ENCODE data around the gene NRP2.

NRP2 gene

GRCh38 chr2:205712508-205712907, 30.2 kb downstream of the NRP2 start:
- DNase-seq (ENCODE audit: low spot score), result peak; percentile 8

- no peak for DNase-seq (ENCODE audit: low spot score)
These were observed 30.8 kb downstream of the NRP2 start for GRCh38 chr2:205713086-205713485.

- DNase-seq (ENCODE audit: low spot score), result no peak
These were observed 31.9 kb downstream of the NRP2 start for GRCh38 chr2:205714058-205714776.

GRCh38 chr2:205714789-205715720, 32.8 kb downstream of the NRP2 start:
- DNase-seq (ENCODE audit: low spot score), result no peak

- no peak for DNase-seq (ENCODE audit: low spot score)
These were observed 33.7 kb downstream of the NRP2 start for GRCh38 chr2:205715831-205716525.

- DNase-seq (ENCODE audit: low spot score), result no peak
These were observed 35.0 kb downstream of the NRP2 start for GRCh38 chr2:205717175-205717846.

GRCh38 chr2:205717999-205718398, 35.7 kb downstream of the NRP2 start:
- no peak for DNase-seq (ENCODE audit: low spot score)

GRCh38 chr2:205719847-205720246, 37.5 kb downstream of the NRP2 start:
- no peak for DNase-seq (ENCODE audit: low spot score)

GRCh38 chr2:205720451-205720902, 38.2 kb downstream of the NRP2 start:
- DNase-seq (ENCODE audit: low spot score), result no peak

- no peak for DNase-seq (ENCODE audit: low spot score)
These were observed 38.8 kb downstream of the NRP2 start for GRCh38 chr2:205721057-205721449.

- no peak for DNase-seq (ENCODE audit: low spot score)
These were observed 40.1 kb downstream of the NRP2 start for GRCh38 chr2:205722283-205722918.

GRCh38 chr2:205723179-205723578, 40.9 kb downstream of the NRP2 start:
- DNase-seq (ENCODE audit: low spot score), result no peak

GRCh38 chr2:205725059-205725458, 42.8 kb downstream of the NRP2 start:
- no peak for DNase-seq (ENCODE audit: low spot score)

- DNase-seq (ENCODE audit: low spot score), result no peak
These were observed 44.2 kb downstream of the NRP2 start for GRCh38 chr2:205726506-205726905.

- no peak for DNase-seq (ENCODE audit: low spot score)
These were observed 44.9 kb downstream of the NRP2 start for GRCh38 chr2:205727174-205727573.

- no peak for DNase-seq (ENCODE audit: low spot score)
These were observed 46.1 kb downstream of the NRP2 start for GRCh38 chr2:205728366-205728765.

- DNase-seq (ENCODE audit: low spot score), result no peak
These were observed 47.9 kb downstream of the NRP2 start for GRCh38 chr2:205730191-205730590.

- DNase-seq (ENCODE audit: low spot score), result no peak
These were observed 48.6 kb downstream of the NRP2 start for GRCh38 chr2:205730701-205731582.

- no peak for DNase-seq (ENCODE audit: low spot score)
These were observed 49.3 kb downstream of the NRP2 start for GRCh38 chr2:205731583-205731981.

GRCh38 chr2:205732314-205732713, 50.0 kb downstream of the NRP2 start:
- no peak for DNase-seq (ENCODE audit: low spot score)

Measured in RKO (cell line).